ENCODE results near the gene KIF19.
A peak's percentile ranks its signal among the peaks of the same experiment; 100 is the strongest.

The KIF19 gene

GRCh38 chr17:74362810-74363498 lies 36.9 kb downstream of the KIF19 start:
- no peak for DNase-seq

GRCh38 chr17:74367206-74367605 lies 41.2 kb downstream of the KIF19 start, which contains the start of gene GPR142:
Gene GPR142 (plus strand): TSS chr17:74367506. CDS start chr17:74369541, 2,035 bp downstream.
- DNase-seq: no peak

GRCh38 chr17:74368341-74369081 lies 42.5 kb downstream of the KIF19 start:
- peak; percentile 49 to 65 (median 60) for DNase-seq

- peak; percentile 27 to 58 (median 43) for DNase-seq
These were observed 43.2 kb downstream of the KIF19 start for GRCh38 chr17:74369221-74369620.

GRCh38 chr17:74369665-74370490 lies 43.9 kb downstream of the KIF19 start:
- DNase-seq: no peak

GRCh38 chr17:74371653-74372147 lies 45.7 kb downstream of the KIF19 start:
- DNase-seq: no peak

GRCh38 chr17:74372426-74372825 lies 46.4 kb downstream of the KIF19 start:
- DNase-seq: no peak

- DNase-seq: no peak
These were observed 48.0 kb downstream of the KIF19 start for GRCh38 chr17:74373838-74374606.

GRCh38 chr17:74374858-74375257 lies 48.8 kb downstream of the KIF19 start:
- DNase-seq: no peak

- peak; percentile 79 to 93 (median 84) for DNase-seq
These were observed 53.6 kb downstream of the KIF19 start for GRCh38 chr17:74379495-74380085.

- DNase-seq: no peak
These were observed 54.3 kb downstream of the KIF19 start for GRCh38 chr17:74380086-74380958.

- DNase-seq: no peak
These were observed 55.2 kb downstream of the KIF19 start for GRCh38 chr17:74380959-74381808.

- DNase-seq: no peak
These were observed 57.1 kb downstream of the KIF19 start for GRCh38 chr17:74383141-74383540.

- no peak for DNase-seq
These were observed 59.2 kb downstream of the KIF19 start for GRCh38 chr17:74385201-74385600.

GRCh38 chr17:74386386-74386785 lies 60.4 kb downstream of the KIF19 start:
- no peak for DNase-seq

GRCh38 chr17:74387365-74388218 lies 61.6 kb downstream of the KIF19 start:
- no peak for DNase-seq

GRCh38 chr17:74389084-74389753 lies 63.2 kb downstream of the KIF19 start:
- no peak for DNase-seq
